ENCODE measurements around the gene BPIFA3.

BPIFA3 gene

GRCh38 chr20:33261465-33261864, 44.3 kb downstream of the BPIFA3 start:
- TF ChIP-seq CTCF (IDR thresholded peaks at IDR 0.05; ENCODE audit: extremely low read depth, insufficient read depth, missing control alignments), result no peak
- in situ Hi-C loops (cut with MboI; ENCODE audit: low pct_unique_long_range_greater_than_20kb, low sequenced_read_pairs, unreplicated experiment), result no loop called here
- DNase-seq (ENCODE audit: low spot score), result no peak

GRCh38 chr20:33262658-33263065, 45.5 kb downstream of the BPIFA3 start:
- TF ChIP-seq CTCF (IDR thresholded peaks at IDR 0.05; ENCODE audit: extremely low read depth, insufficient read depth, missing control alignments), result peak; percentile 51
- in situ Hi-C loops (cut with MboI; ENCODE audit: low pct_unique_long_range_greater_than_20kb, low sequenced_read_pairs, unreplicated experiment), result no loop called here
- DNase-seq (ENCODE audit: low spot score), result no peak

GRCh38 chr20:33263784-33264183, 46.6 kb downstream of the BPIFA3 start:
- no peak for DNase-seq (ENCODE audit: low spot score)
- TF ChIP-seq CTCF (IDR thresholded peaks at IDR 0.05; ENCODE audit: extremely low read depth, insufficient read depth, missing control alignments), result no peak
- in situ Hi-C loops (cut with MboI; ENCODE audit: low pct_unique_long_range_greater_than_20kb, low sequenced_read_pairs, unreplicated experiment), result no loop called here

- DNase-seq (ENCODE audit: low spot score), result no peak
- in situ Hi-C loops (cut with MboI; ENCODE audit: low pct_unique_long_range_greater_than_20kb, low sequenced_read_pairs, unreplicated experiment), result no loop called here
- TF ChIP-seq CTCF (IDR thresholded peaks at IDR 0.05; ENCODE audit: extremely low read depth, insufficient read depth, missing control alignments), result no peak
These were observed 50.5 kb downstream of the BPIFA3 start for GRCh38 chr20:33267701-33268100.

- in situ Hi-C loops (cut with MboI; ENCODE audit: low pct_unique_long_range_greater_than_20kb, low sequenced_read_pairs, unreplicated experiment), result no loop called here
- no peak for TF ChIP-seq CTCF (IDR thresholded peaks at IDR 0.05; ENCODE audit: extremely low read depth, insufficient read depth, missing control alignments)
- no peak for DNase-seq (ENCODE audit: low spot score)
These were observed 55.2 kb downstream of the BPIFA3 start for GRCh38 chr20:33272155-33272873.

GRCh38 chr20:33273117-33273851, 56.1 kb downstream of the BPIFA3 start:
- DNase-seq (ENCODE audit: low spot score), result peak; percentile 8
- no peak for TF ChIP-seq CTCF (IDR thresholded peaks at IDR 0.05; ENCODE audit: extremely low read depth, insufficient read depth, missing control alignments)
- in situ Hi-C loops (cut with MboI; ENCODE audit: low pct_unique_long_range_greater_than_20kb, low sequenced_read_pairs, unreplicated experiment), result no loop called here
